GM21447 (cell line): ENCODE results near the gene YTHDF2.
"Not testable (repeated sequence)": the region's sequence is repeated elsewhere in the genome, so short reads cannot be mapped to it uniquely, and the experiment has no call there.

Experiments
- ATAC-seq: cut with Tn5 transposase; IDR thresholded peaks from one replicate; pipeline ENCODE4 v1.9.1; 2021; ENCODE audit not compliant: unreplicated experiment

YTHDF2 gene

DNA sequence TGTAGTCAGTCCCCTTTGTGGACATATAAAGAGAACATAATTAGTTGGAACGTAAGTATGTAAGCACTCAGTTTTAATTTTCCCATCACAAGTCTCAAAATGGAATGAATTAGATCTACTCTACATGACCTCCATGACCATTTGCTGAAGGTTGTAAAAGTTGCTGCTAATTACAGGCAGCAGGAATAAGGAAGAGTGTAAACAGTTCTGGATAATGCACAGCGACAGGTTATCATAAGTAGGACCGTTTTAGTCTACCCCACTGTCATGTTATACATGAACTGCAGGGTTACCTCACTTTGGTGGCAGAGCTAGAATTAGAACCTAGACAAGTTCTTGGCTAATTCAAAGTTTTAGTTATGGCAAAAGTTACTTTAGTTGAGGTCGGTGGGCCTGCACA lies 21.7 kb downstream of the YTHDF2 start:
- no peak for ATAC-seq

DNA sequence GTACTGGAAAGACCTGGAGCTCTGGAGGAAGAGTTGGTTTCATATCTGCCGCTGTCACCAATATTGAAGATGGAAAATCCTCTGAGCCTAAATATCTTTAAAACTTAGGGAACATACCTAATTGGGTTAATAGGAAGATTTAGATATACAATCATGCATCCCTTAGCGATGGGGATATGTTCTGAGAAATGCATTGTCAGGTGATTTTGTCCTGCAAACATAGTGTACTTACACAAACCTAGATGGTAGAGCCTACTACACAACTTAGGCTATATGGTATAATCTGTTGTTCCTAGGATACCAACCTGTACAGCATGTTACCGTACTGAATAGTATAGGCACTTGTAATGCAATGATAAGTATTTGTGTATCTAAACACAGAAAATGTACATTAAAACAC lies 22.5 kb downstream of the YTHDF2 start:
- ATAC-seq = no peak

DNA sequence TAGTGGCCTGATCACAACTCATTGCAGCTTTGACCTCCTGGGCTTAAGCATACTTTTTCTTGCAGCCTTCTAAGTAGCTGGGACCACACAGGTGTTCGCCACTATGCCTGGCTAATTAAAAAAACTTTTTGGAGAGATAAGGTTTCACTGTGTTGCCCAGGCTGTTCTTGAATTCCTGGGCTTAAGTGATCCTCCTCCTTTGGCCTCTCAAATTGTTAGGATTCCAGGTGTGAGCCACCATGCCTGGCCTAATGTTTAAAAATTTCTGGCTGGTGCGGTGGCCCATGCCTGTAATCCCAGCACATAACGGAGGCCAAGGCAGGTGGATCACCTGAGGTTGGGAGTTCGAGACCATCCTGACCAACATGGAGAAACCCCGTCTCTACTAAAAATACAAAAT lies 24.4 kb downstream of the YTHDF2 start:
- no peak for ATAC-seq

DNA sequence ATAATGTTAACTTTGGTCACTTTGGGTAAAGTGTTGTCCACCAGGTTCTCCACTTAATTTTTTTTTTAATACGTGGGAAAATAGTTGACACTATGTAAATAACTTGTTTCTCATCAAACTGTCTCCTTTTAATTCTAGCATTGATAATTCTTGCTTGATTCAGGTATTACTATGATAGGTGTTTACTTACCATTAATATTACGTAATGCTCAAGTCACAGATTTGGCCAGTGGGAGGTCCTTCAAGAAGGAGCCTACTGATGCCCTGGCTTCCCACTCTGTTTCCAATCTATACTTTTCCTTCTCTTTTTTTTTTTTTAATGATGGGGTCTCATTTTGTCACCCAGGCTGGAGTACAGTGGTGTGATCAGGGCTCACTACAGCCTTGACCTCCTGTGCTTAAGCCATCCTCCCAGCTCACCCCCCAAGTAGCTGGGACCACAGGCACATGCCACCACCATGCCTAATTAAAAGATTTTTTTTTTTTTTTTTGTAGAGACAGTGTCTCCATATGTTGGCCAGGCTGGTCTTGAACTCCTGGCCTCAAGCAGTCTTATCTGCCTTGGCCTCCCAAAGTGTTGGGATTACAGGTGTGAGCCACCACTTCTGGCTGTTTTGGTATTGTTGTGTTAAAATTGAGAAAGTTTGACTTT lies 29.9 kb downstream of the YTHDF2 start:
- ATAC-seq = no peak

DNA sequence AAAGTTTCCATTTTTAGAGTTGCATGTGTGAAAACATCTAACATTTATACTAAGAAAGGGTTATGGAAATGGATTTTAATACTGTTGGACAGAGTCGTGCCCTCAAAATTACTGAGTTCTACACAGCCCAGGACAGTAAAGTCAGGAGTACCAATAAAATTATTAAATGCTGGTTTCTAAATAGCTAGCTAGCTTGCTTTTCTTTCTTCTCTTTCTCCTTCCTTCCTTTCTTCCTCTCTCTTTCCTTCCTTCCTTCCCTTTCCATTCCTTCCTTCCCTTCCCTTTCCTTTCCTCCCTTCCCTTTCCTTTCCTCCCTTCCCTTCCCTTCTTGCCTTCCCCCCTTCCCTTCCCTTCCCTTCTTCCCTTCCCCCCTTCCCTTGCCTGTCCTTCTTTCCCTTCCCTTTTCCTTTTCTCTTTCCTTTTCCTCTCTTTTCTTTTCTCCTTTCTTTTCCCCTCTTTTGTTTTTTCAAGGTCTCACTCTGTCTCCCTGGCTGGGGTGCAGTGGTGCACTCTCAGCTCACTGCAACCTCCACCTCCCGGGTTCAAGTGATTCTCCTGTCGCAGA lies 33.9 kb downstream of the YTHDF2 start:
- ATAC-seq = no peak

DNA sequence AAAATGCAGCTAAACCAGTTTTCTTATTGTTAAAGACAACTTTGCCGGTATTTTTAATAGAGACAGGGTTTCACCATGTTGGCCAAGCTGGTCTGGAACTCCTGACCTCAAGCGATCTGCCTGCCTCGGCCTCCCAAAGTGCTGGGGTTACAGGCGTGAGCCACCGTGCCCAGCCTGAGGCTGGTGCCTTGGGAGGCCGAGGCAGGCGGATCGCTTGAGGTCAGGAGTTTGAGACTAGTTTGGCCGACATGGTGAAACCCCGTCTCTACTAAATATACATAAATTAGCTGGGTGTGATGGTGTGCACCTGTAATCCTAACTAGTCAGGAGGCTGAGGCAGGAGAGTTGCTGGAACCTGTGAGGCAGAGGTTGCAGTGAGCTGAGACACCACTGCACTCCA lies 35.2 kb downstream of the YTHDF2 start:
- ATAC-seq = not testable (repeated sequence)

DNA sequence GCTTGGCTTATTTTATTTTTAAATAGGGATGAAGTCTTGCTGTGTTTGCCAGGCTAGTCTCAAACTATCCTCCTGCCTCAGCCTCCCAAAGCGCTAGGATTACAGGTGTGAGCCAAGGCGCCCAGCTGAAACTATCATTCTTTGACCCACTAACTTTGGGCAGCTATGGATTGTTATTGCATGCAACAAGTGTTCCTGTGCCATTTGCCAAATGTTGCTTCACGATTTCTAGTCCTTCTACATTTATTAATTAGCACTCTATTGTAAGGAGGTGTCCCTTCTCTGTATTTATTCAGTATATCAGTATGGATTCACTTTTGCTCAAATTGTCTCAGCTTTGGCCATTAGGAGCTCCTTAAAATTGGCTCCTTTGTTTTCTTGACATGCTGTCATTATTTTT lies 36.4 kb downstream of the YTHDF2 start:
- no peak for ATAC-seq

DNA sequence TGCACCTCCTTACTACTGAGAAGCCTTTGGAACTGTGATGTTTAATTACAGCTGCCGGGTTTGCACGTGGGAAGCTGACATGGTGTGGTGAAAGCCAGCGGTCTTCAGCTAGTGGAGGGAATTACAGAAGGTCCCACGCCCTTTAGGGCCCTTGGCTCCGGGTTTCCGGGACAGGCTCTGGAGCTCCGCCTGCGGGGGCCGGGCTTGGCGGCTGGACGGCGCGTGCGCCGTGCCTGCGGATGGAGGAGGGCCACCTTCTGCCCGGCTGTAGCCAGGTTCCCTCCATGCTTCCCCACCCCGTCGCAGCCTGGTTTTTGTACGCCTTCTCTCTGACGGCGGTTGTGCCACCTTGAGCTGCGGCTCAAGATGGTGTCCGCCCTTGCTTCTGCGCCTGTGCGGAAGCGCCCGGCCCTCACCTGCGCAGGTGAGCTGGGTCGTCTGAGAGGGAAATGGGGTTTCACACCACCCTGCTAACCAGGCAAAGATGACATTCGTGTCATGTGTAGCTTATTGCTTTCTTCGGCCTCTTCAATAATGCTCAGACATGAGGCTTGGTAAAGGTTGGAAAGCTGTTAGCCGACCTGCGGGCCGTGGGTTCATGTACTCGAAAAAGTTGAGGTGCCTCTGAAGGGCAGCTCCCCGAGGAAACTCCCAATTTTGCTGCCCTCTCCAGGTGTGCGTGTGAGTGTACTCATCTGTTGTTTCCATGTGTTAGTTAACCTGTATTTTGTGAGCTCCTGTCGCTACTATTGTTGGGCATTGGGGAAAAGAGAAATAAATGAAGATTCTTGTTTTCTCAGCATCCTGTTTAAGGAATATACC lies 38.6 kb downstream of the YTHDF2 start:
- peak; percentile 63 for ATAC-seq

DNA sequence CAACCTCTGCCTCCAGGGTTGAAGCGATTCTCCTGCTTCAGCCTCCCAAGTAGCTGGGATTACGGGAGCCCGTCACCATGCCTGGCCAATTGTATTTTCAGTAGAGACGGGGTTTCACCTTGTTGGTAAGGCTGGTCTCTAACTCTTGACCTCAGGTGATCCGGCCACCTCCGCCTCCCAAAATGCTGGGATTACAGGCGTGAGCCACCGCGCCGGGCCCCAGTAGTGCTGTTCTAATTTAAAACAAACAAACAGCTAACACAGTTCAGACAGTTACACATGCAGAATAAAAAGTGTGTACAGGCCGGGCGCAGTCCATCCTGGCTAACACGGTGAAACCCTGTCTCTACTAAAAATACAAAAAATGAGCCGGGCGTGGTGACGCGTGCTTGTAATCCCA lies 39.6 kb downstream of the YTHDF2 start:
- no peak for ATAC-seq

DNA sequence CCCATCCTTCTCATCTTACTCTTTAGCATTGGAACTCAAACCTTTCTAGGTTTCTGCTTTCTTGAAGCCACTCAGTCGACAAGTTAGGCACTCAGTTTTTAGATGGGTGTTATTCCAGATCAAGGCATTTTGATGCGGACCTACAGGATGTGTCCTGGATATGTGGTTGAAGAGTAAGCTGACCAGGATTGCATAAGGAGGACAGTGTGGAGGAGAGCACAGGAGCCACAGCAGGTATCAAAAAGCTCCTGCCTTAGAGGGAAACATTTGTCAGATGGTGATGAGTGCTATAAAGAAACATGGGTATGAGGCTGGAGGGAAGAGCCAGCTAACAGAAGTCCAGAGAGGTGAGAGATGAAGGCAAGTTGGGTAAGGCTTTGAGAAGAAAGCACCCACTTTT lies 41.3 kb downstream of the YTHDF2 start:
- no peak for ATAC-seq

DNA sequence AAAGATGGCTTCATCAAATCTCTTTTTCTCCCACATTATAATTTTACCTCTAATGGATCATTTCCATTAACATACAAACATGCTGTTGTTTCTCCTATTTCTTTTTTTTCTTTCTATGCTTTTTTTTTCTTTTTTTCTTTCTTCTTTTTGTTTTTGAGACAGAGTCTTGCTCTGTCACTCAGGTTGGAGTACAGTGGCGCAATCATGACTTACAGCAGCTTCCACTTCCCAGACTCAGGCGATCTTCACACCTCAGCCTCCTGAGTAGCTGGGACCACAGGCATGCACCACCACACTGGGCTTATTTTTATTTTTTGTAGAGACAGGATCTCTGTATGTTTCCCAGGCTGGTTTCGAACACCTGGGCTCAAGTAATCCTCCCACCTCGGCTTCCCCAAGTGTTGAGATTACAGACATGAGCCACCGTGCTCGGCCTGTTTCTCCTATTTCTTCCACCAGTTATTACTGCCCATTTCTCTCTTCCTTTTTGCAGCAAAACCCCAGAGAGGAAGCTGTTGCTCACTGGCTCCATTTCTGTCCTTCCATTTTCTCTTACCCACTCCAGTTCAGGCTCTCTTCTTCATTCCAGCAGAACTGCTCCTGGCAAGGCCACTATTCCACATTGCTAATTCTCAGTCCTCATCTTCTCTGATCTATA lies 43.1 kb downstream of the YTHDF2 start:
- no peak for ATAC-seq

DNA sequence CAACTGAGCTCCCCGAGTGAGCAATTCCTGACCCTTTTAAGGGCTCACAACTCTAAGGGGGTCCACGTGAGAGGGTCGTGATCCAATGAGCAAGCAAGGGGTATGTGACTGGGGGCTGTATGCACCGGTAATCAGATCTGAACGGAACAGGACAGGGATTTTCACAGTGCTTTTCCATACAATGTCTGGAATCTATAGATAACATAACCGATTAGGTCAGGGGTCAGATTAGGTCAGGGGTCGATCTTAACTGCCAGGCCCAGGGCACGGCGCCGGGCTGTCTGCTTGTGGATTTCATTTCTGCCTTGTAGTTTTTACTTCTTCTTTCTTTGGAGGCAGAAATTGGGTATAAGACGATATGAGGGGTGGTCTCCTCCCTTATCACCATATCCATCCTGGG lies 44.6 kb downstream of the YTHDF2 start:
- no peak for ATAC-seq

DNA sequence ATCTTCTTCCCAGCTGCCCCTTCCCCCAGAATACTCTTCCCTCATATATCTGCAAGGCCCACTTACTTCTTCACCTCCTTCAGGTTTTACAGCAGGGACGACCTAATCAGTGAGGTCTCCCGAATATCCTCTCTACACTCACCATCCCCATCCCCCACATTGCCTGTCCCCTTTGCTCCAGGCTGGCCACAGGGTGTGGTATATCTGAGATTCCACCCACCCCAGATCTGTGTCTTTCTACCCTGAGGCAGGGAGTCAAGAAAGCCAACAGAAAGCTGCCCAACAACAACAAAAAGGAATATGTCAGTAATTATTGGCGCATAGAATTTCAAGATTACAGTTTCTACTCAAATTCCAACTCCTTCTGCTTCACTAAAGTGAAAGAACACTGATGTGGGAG lies 45.3 kb downstream of the YTHDF2 start:
- ATAC-seq = no peak

DNA sequence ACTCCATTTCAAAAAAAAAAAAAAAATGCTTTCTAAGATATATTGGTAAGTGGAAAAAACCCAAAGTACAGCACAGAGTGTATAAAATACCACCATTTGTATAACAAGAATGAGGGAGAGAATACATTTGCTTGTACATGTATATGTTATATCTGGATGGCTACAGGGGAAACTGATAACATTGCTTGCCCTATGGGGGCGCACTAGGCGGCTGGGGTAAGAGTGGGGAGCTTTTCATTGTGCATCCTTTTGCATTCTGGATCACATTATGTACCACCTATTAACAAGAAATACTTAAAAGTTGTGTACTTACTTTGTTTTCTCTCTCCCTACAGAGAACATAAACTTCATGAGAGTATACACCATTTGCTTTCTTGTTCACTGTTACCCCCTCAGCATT lies 46.6 kb downstream of the YTHDF2 start:
- ATAC-seq = no peak

DNA sequence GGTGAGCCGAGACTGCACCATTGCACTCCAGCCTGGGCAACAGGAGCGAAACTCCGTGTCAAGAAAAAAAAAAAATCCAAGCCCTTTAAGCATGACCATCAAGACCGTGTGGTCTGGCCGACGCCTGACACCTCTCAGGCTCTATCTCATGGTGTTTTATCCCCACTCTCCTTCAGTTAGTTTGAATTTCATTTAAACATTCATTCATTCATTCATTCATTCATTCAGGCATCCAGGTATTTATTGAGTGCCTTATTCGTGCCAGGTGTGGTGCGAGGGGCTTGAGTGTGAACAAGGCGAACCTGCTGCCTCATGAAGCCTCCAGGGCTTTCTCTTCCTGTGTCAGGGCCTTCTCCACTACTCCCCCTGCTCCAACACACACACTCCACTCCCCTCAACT lies 52.7 kb downstream of the YTHDF2 start:
- ATAC-seq = no peak

DNA sequence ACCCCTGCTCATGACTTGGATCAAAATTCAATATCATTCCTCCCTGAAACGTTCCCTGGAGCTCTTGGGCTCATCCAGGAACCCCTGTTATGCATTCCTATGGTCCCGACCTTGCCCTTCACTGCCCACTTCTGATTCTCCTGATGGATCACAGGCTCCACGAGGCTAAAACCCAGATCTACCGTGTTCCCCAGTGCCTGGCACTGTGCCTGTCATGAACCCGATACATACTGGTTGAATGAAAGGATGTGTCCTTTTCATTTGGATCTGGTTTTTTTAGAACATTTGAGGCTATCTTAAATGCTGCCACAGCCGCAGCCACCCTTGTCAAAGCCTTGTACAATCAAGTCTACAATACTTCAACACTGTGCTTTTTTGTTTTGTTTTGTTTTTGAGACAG lies 53.1 kb downstream of the YTHDF2 start:
- ATAC-seq = no peak

DNA sequence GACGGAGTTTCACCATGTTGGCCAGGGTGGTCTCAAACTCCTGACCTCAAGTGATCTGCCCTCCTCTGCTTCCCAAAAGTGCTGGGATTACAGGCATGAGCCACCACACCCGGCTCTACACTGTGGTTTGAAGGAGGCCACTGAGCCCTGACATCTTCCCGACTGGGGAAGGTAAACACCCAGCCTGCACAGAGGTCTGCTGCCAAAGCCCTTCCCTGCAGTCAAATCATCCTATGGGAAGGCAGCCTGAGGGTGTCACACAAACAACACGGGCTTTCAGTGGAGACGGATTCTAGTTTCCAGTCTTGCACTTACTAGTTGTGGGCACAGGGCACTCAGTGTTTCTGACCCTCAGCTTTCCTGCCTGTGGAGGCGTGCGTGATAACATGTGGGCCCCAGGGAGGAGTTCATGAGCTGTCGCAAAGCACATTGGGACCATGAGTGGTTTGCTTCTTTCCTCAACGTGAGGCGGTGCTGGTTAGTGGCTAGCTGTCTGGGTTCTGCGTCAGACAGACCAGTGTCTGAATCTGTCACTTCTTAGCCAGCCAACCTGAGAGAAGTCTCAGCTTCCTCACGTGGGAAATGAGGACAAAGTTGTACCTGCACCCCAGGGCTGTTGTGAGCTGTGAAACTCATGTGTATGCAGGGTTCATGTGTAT lies 53.8 kb downstream of the YTHDF2 start:
- no peak for ATAC-seq

DNA sequence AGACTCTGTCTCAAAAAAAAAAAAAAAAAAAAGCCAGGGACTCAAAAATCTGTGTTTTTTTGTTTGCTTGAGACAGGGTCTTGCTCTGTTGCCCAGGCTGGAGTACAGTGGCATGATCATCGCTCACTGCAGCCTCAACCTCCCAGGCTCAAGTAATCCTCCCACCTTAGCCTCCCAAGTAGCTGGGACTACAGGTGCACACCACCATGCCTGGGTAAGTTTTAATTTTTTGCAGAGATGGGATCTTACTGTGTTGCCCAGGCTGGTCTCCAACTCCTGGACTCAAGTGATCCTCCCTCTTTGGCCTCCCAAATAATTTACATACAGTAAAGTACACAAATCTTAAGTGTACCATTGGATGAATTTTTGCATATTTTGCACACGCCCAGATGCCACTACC lies 55.2 kb downstream of the YTHDF2 start:
- not testable (repeated sequence) for ATAC-seq

DNA sequence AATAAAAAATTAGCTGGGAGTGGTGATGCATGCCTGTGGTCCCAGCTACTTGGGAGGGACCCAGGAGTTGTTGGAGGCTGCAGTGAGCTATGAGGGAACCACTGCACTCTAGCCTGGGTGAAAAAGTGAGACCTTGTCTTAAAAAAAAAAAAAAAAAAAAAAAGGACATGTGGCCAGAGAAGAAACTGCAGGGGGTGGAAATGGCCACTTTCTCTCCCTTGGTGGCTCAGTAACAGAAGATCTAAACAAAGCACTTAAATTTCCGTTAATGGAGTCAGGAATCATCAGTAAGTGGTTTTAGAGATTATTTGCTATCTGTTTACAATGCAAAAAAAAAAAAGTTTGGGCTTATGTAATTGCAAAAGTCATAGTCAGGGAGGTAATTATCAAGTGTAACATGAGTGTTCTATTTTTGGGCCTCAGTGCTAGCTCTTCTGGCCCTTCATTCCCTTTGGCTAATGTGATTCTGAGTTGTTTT lies 55.9 kb downstream of the YTHDF2 start:
- no peak for ATAC-seq

DNA sequence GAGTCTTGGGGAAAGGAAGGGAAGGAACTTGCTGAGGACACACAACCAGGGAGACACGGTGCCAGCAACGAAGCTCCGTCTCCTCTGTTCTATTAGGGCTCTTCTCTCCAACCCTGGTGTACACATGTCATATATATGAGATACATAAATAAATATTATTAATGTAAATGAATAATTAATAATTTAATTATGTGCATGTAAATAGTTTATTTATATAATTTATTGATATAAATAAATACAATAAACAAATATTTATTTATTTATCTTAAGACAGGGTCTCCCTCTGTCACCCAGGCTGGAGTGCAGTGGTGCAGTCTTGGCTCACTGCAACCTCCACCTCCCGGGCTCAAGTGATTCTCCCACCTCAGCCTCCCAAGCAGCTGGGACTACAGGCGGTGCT lies 57.8 kb downstream of the YTHDF2 start:
- ATAC-seq = not testable (repeated sequence)
